Measurements from ENCODE around the gene TSPAN17.

- no peak for TF ChIP-seq TCF7L2 (IDR thresholded peaks at IDR 0.05; ENCODE audit: borderline replicate concordance, extremely low read depth, insufficient read depth, insufficient read length)
- no peak for TF ChIP-seq POLR2AphosphoS5 (IDR thresholded peaks at IDR 0.05; ENCODE audit: low read depth, low read length)
- TF ChIP-seq, protein P1, sequence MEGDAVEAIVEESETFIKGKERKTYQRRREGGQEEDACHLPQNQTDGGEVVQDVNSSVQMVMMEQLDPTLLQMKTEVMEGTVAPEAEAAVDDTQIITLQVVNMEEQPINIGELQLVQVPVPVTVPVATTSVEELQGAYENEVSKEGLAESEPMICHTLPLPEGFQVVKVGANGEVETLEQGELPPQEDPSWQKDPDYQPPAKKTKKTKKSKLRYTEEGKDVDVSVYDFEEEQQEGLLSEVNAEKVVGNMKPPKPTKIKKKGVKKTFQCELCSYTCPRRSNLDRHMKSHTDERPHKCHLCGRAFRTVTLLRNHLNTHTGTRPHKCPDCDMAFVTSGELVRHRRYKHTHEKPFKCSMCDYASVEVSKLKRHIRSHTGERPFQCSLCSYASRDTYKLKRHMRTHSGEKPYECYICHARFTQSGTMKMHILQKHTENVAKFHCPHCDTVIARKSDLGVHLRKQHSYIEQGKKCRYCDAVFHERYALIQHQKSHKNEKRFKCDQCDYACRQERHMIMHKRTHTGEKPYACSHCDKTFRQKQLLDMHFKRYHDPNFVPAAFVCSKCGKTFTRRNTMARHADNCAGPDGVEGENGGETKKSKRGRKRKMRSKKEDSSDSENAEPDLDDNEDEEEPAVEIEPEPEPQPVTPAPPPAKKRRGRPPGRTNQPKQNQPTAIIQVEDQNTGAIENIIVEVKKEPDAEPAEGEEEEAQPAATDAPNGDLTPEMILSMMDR (IDR thresholded peaks at IDR 0.05 in 2 of 3, conservative IDR thresholded peaks at IDR 0.05 in 1 of 3; ENCODE audit: borderline replicate concordance in 1 of 3, insufficient read depth in 1 of 3, low read depth in 2 of 3, low read length in 2 of 3) = no peak
- TF ChIP-seq, protein P2, sequence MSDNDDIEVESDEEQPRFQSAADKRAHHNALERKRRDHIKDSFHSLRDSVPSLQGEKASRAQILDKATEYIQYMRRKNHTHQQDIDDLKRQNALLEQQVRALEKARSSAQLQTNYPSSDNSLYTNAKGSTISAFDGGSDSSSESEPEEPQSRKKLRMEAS (IDR thresholded peaks at IDR 0.05) = no peak
- no peak for TF ChIP-seq EZH2 (IDR thresholded peaks at IDR 0.05)
- no peak for TF ChIP-seq SIN3A (IDR thresholded peaks at IDR 0.05; ENCODE audit: low read depth)
- no peak for TF ChIP-seq EGR1 (IDR thresholded peaks at IDR 0.05; ENCODE audit: low read depth)
- TF ChIP-seq YY1 (IDR thresholded peaks at IDR 0.05; ENCODE audit: extremely low read depth, insufficient replicate concordance, low read depth, low read length) = no peak
- no peak for TF ChIP-seq REST (IDR thresholded peaks at IDR 0.05; ENCODE audit: low read depth)
- no peak for TF ChIP-seq ZBTB33 (IDR thresholded peaks at IDR 0.05; ENCODE audit: extremely low read depth, insufficient replicate concordance, low read length)
- no peak for TF ChIP-seq POLR2A (IDR thresholded peaks at IDR 0.05; ENCODE audit: borderline replicate concordance, extremely low read depth, insufficient read depth, insufficient read length)
- no peak for TF ChIP-seq EZH2phosphoT487 (IDR thresholded peaks at IDR 0.05; ENCODE audit: borderline replicate concordance)
These were observed 674 bp downstream of the TSPAN17 start for GRCh38 chr5:176647843-176648473.

Measured in HCT116 (cell line).